ENCODE measurements around the gene GKAP1. TPM values are rescaled to one million over a fixed set of nuclear protein-coding genes. Genes with fewer than 3 reads are reported as not detected.
"Not testable (repeated sequence)": the region's sequence is repeated elsewhere in the genome, so short reads cannot be mapped to it uniquely, and the experiment has no call there.

Gene GKAP1
- total RNA-seq, 1 experiment from 2014 or later = 6.0 TPM

DNA sequence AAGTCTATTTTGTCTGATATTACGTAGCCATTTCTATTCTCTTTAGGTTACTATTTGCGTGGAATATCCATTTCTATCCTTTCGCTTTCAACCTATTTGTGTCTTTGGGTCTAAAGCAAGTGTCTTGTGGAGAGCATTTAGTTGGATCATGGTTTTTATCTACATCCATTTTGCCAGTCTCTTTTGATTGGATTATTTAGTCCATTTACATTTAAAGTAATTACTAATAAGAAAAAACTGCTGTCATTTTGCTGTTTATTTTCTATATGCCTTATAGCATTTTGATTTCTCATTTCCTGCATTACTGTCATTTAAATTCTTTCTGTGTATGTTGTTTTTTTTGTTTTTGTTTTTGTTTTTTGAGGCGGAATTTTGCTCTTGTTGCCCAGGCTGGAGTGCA, 83.8 kb downstream of the GKAP1 start:
- CTCF ChIA-PET = no interaction called here
- BruUV-seq (replicated peaks) = no TSS peak
- H3K4me3 ChIP-seq (ENCODE audit: low read depth, low read length, poor library complexity, severe bottlenecking) = no peak overlapping the region
- TF ChIP-seq EZH2 (IDR thresholded peaks at IDR 0.05; ENCODE audit: borderline replicate concordance, low read depth, low read length, poor library complexity, severe bottlenecking) = no peak
- TF ChIP-seq, protein P1, sequence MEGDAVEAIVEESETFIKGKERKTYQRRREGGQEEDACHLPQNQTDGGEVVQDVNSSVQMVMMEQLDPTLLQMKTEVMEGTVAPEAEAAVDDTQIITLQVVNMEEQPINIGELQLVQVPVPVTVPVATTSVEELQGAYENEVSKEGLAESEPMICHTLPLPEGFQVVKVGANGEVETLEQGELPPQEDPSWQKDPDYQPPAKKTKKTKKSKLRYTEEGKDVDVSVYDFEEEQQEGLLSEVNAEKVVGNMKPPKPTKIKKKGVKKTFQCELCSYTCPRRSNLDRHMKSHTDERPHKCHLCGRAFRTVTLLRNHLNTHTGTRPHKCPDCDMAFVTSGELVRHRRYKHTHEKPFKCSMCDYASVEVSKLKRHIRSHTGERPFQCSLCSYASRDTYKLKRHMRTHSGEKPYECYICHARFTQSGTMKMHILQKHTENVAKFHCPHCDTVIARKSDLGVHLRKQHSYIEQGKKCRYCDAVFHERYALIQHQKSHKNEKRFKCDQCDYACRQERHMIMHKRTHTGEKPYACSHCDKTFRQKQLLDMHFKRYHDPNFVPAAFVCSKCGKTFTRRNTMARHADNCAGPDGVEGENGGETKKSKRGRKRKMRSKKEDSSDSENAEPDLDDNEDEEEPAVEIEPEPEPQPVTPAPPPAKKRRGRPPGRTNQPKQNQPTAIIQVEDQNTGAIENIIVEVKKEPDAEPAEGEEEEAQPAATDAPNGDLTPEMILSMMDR (conservative IDR thresholded peaks at IDR 0.05; ENCODE audit: low read depth, low read length) = no peak
- DNase-seq (ENCODE audit: low spot score) = no peak
- intact Hi-C loops (cut with micrococcal nuclease; ENCODE audit: unreplicated experiment) = no loop called here
- H3K27me3 ChIP-seq (replicated peaks; ENCODE audit: insufficient read depth, low read depth, low read length, poor library complexity) = no peaks in the 10 kb centered on the region
- H3K27ac ChIP-seq (ENCODE audit: low read depth, low read length, poor library complexity, severe bottlenecking) = no peak overlapping the region
- POLR2A ChIA-PET (ENCODE audit: low non-redundant PET) = no interaction called here
- no peaks in the 10 kb centered on the region for H3K36me3 ChIP-seq (ENCODE audit: insufficient read depth, low read length, poor library complexity, severe bottlenecking)
- no peaks in the 10 kb centered on the region for H3K9me3 ChIP-seq (ENCODE audit: low read depth, low read length, poor library complexity, severe bottlenecking)
- H3K4me1 ChIP-seq (ENCODE audit: insufficient read depth, low read length, poor library complexity, severe bottlenecking) = no peaks in the 10 kb centered on the region

GRCh38 chr9:83728591-83729368, 88.8 kb downstream of the GKAP1 start:
- H3K36me3 ChIP-seq (ENCODE audit: insufficient read depth, low read length, poor library complexity, severe bottlenecking); CTCF ChIA-PET; BruUV-seq (replicated peaks); intact Hi-C loops (cut with micrococcal nuclease; ENCODE audit: unreplicated experiment); H3K27me3 ChIP-seq (replicated peaks; ENCODE audit: insufficient read depth, low read depth, low read length, poor library complexity); H3K4me3 ChIP-seq (ENCODE audit: low read depth, low read length, poor library complexity, severe bottlenecking); POLR2A ChIA-PET (ENCODE audit: low non-redundant PET); DNase-seq (ENCODE audit: low spot score); H3K27ac ChIP-seq (ENCODE audit: low read depth, low read length, poor library complexity, severe bottlenecking); H3K9me3 ChIP-seq (ENCODE audit: low read depth, low read length, poor library complexity, severe bottlenecking); H3K4me1 ChIP-seq (ENCODE audit: insufficient read depth, low read length, poor library complexity, severe bottlenecking): not testable (repeated sequence)

- Histone ChIP-seq H3K4me3 (ENCODE audit: low read depth, low read length, poor library complexity, severe bottlenecking) (no peak overlapping the region), H3K9me3 (ENCODE audit: low read depth, low read length, poor library complexity, severe bottlenecking) (no peaks in the 10 kb centered on the region), H3K27me3 (replicated peaks; ENCODE audit: insufficient read depth, low read depth, low read length, poor library complexity) (no peaks in the 10 kb centered on the region), H3K36me3 (ENCODE audit: insufficient read depth, low read length, poor library complexity, severe bottlenecking) (no peaks in the 10 kb centered on the region), H3K27ac (ENCODE audit: low read depth, low read length, poor library complexity, severe bottlenecking) (no peak overlapping the region), H3K4me1 (ENCODE audit: insufficient read depth, low read length, poor library complexity, severe bottlenecking) (no peaks in the 10 kb centered on the region)
- ChIA-PET POLR2A (ENCODE audit: low non-redundant PET) (no interaction called here), CTCF (no interaction called here)
- BruUV-seq (replicated peaks) = no TSS peak
- DNase-seq (ENCODE audit: low spot score) = no peak
- intact Hi-C loops (cut with micrococcal nuclease; ENCODE audit: unreplicated experiment) = no loop called here
- no peak for TF ChIP-seq EZH2 (IDR thresholded peaks at IDR 0.05; ENCODE audit: borderline replicate concordance, low read depth, low read length, poor library complexity, severe bottlenecking)
- TF ChIP-seq, protein P1 (conservative IDR thresholded peaks at IDR 0.05; ENCODE audit: low read depth, low read length) = no peak
Observed at GRCh38 chr9:83724436-83724835, 93.1 kb downstream of the GKAP1 start.
